HG02973 (cell line): ENCODE data around the gene ACSL5.
"Not testable (repeated sequence)": the region's sequence is repeated elsewhere in the genome, so short reads cannot be mapped to it uniquely, and the experiment has no call there.

Experiments
- ATAC-seq: cut with Tn5 transposase; IDR thresholded peaks from one replicate; pipeline ENCODE4 v1.9.1; 2021; ENCODE audit warnings: moderate library complexity; ENCODE audit not compliant: unreplicated experiment

Gene ACSL5

DNA sequence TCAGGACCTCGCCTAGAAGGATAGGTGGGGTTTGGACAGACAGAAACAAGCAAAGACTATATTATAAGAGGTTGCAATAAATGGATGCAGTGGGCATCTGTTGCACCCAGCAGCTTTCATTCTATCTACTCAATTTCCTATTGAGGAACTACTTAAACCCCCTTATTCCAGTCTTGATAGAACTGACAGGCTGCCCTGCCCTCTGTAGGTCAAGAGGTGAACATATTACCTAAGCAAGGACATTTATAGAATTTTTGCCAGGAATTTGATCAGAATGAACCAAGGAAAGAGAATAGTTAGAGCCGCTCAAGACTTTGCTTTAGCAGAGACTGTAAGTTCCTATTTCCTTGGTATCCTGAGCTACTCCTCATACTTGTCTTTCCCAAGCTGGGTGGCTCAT is 82.6 kb downstream of the ACSL5 start:
- no peak for ATAC-seq

DNA sequence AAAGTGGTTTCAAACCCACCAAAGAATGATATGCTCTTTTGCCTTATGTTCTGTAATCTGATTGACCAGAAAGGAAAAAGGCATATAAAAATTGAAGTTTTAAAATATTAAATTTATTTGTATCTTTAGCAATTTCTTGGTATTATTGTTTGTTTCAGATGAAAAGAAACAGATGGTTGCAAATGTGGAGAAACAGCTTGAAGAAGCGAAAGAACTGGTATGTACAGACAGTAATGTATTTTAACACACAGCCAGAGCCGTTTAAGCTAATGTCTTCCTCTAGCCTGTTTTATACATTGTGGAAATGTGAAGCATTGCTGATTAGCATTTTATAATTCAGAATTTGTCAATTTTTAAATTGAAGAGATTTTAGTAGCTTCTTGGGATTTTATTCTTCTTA is 86.5 kb downstream of the ACSL5 start:
- no peak for ATAC-seq

GRCh38 chr10:112461029-112461887 is 87.3 kb downstream of the ACSL5 start:
- no peak for ATAC-seq

GRCh38 chr10:112464074-112464473 is 90.2 kb downstream of the ACSL5 start:
- ATAC-seq: not testable (repeated sequence)

GRCh38 chr10:112465299-112465883 is 91.5 kb downstream of the ACSL5 start:
- no peak for ATAC-seq

DNA sequence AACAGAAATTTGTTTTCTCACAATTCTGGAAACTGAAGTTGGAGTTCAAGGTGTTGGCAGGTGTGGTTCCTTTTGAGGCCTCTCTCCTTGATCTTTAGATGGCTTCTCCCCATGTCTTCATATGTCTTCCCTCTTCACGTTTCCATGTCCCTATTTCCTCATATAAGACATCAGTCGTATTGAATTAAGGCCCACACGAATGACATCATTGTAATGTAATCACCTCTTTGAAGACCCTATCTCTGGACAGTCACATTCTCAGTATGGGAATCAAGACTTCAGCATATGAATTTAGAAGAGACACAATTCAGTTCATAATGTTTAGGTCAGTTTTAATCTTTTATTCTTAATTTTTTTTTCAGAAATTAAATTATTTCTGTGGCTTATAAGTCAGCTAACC is 92.9 kb downstream of the ACSL5 start:
- ATAC-seq: no peak

GRCh38 chr10:112467541-112468075 is 93.7 kb downstream of the ACSL5 start:
- no peak for ATAC-seq

GRCh38 chr10:112471878-112472487 is 98.1 kb downstream of the ACSL5 start:
- peak; percentile 72 for ATAC-seq

- no peak for ATAC-seq
Measured at GRCh38 chr10:112475575-112476218, 101.8 kb downstream of the ACSL5 start.
